Loucy (cell line): ENCODE results near the gene SYT8.

Source experiments
- EZH2phosphoT487 ChIP-seq: fragments of 200-600 bp; IDR thresholded peaks from 2 replicates; pipeline ENCODE4 v1.6.1; 2018; ENCODE audit warnings: antibody characterized with exemption, mild to moderate bottlenecking, moderate library complexity, borderline replicate concordance
- TF ChIP-seq, protein P1 (sequence below): fragments of 200-600 bp; sonication (generic); conservative IDR thresholded peaks from 2 replicates; pipeline ENCODE4 v1.5.1; 2014; ENCODE audit warnings: mild to moderate bottlenecking, antibody characterized with exemption, low read length

DNA sequence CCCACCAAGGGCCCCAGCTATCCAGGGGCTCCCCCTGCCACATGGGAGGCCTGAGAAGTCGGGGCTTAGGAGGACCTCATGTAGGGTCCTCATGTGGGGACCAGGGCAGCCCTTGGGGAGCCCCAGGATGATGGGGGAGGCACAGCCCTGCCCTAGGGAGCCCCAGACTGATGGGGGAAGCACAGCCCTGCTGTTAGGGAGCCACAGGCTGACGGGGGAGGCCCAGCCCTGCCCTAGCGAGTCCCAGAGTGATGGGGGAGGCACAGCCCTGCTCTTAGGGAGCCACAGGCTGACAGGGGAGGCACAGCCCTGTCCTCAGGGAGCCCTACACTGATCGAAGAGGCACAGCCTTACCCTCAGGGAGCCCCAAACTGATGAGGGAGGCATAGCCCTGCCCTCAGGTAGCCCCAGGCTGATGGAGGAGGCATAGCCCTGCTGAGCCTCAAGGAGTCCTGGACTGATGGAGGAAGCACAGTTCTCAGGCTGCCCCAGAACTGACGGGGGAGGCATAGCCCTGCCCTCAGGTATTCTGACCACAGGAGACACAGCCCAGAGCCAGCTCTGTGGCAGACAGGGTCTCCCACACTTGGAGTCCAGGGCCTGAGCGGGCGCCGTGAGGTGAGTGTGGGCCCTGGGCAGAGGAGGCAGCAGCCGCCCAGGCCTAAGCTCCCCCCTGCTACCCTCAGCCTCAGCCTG lies 46.1 kb downstream of the SYT8 start:
- TF ChIP-seq EZH2phosphoT487: no peak
- TF ChIP-seq, protein P1, sequence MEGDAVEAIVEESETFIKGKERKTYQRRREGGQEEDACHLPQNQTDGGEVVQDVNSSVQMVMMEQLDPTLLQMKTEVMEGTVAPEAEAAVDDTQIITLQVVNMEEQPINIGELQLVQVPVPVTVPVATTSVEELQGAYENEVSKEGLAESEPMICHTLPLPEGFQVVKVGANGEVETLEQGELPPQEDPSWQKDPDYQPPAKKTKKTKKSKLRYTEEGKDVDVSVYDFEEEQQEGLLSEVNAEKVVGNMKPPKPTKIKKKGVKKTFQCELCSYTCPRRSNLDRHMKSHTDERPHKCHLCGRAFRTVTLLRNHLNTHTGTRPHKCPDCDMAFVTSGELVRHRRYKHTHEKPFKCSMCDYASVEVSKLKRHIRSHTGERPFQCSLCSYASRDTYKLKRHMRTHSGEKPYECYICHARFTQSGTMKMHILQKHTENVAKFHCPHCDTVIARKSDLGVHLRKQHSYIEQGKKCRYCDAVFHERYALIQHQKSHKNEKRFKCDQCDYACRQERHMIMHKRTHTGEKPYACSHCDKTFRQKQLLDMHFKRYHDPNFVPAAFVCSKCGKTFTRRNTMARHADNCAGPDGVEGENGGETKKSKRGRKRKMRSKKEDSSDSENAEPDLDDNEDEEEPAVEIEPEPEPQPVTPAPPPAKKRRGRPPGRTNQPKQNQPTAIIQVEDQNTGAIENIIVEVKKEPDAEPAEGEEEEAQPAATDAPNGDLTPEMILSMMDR: no peak
